Esophagus (tissue), 2 donors: ENCODE results near the gene GOLGA6C. TPM values are rescaled to one million over a fixed set of nuclear protein-coding genes. Genes with fewer than 3 reads are reported as not detected.
"Not testable (repeated sequence)": the region's sequence is repeated elsewhere in the genome, so short reads cannot be mapped to it uniquely, and the experiment has no call there.

Source experiments
- H3K27ac ChIP-seq, 2 donors: one replicate each; pipeline ENCODE4 v1.5.1; 2013; ENCODE audit warnings: low read depth in 2 of 2, mild to moderate bottlenecking in 2 of 2, inconsistent platforms in 1 of 2, low read length in 1 of 2, moderate library complexity in 1 of 2
- H3K27me3 ChIP-seq, 2 donors: one replicate each; pipeline ENCODE4 v1.6.1; 2013; ENCODE audit warnings: low read length in 2 of 2, control low read depth in 1 of 2, mild to moderate bottlenecking in 1 of 2; ENCODE audit not compliant: insufficient read depth in 2 of 2, control insufficient read depth in 1 of 2
- H3K36me3 ChIP-seq, 2 donors: one replicate each; pipeline ENCODE4 v1.6.1; 2013; ENCODE audit warnings: low read length in 1 of 2; ENCODE audit not compliant: control insufficient read depth in 2 of 2, insufficient read depth in 2 of 2
- H3K4me1 ChIP-seq, 2 donors: one replicate each; pipeline ENCODE4 v1.6.1; 2013; ENCODE audit warnings: low read length in 1 of 2; ENCODE audit not compliant: control insufficient read depth in 2 of 2, insufficient read depth in 2 of 2
- H3K4me3 ChIP-seq, 2 donors: one replicate each; pipeline ENCODE4 v1.5.1; 2013; ENCODE audit warnings: low read length in 2 of 2, mild to moderate bottlenecking in 2 of 2, low read depth in 1 of 2, moderate library complexity in 1 of 2
- H3K9me3 ChIP-seq, 2 donors: one replicate each; pipeline ENCODE4 v1.6.1; 2013; ENCODE audit warnings: mild to moderate bottlenecking in 2 of 2, low read depth in 1 of 2, low read length in 1 of 2, moderate library complexity in 1 of 2; ENCODE audit not compliant: control insufficient read depth in 2 of 2, insufficient read depth in 1 of 2
- WGBS, 2 donors: extraction: QIAGEN DNeasy Blood & Tissue Kit; methylation state at CpG; one replicate each; pipeline ENCODE4 v1.1.7; 2013; 5-methylcytosine and 5-hydroxymethylcytosine counted together
- polyA plus RNA-seq, 2 donors: library from polyadenylated mRNA; stranded (reverse); fragments of 200-250 nt; gene quantifications; one replicate each; pipeline ENCODE4 v1.2.3, GENCODE V29; 2013
- donor health status: healthy with polysubstance abuse.
- donor health status: Bipolar disorder and iron deficiency.

GOLGA6C gene
- polyA plus RNA-seq, 2 donors, result not detected

GRCh38 chr15:75248991-75249390, 9.1 kb upstream of the GOLGA6C start:
- not testable (repeated sequence) for H3K36me3 ChIP-seq, H3K4me1 ChIP-seq, H3K9me3 ChIP-seq, H3K4me3 ChIP-seq, H3K27ac ChIP-seq, H3K27me3 ChIP-seq
- 45 to 49% methylated on average over 6 of the region's 6 CpGs for WGBS, 2 donors

- 67 to 74% methylated on average over 4 of the region's 4 CpGs for WGBS, 2 donors
- peaks cover 0 to 4% of the 10 kb centered on the region in 2 donors for H3K27me3 ChIP-seq
- no peak overlapping the region for H3K4me3 ChIP-seq
These were observed 8.4 kb upstream of the GOLGA6C start for GRCh38 chr15:75249726-75250125.

GRCh38 chr15:75251343-75251742, 6.8 kb upstream of the GOLGA6C start:
- WGBS, 2 donors, result 46 to 54% methylated on average over 4 of the region's 4 CpGs
- H3K4me1 ChIP-seq, H3K27me3 ChIP-seq, H3K9me3 ChIP-seq, H3K4me3 ChIP-seq, H3K27ac ChIP-seq, H3K36me3 ChIP-seq: not testable (repeated sequence)

More at GRCh38 chr15:75249726-75250125, 8.4 kb upstream of the GOLGA6C start:
- no peak overlapping the region for H3K27ac ChIP-seq
- no peaks in the 10 kb centered on the region for H3K4me1 ChIP-seq
- H3K36me3 ChIP-seq, result no peaks in the 10 kb centered on the region
- no peaks in the 10 kb centered on the region for H3K9me3 ChIP-seq

- not testable (repeated sequence) for H3K4me1 ChIP-seq, H3K27ac ChIP-seq, H3K9me3 ChIP-seq, H3K36me3 ChIP-seq, H3K27me3 ChIP-seq, H3K4me3 ChIP-seq
- 83% methylated on average over 4 of the region's 4 CpGs for WGBS, 2 donors
These were observed 5.8 kb upstream of the GOLGA6C start for GRCh38 chr15:75252285-75252684.

- H3K4me1 ChIP-seq, H3K9me3 ChIP-seq, H3K4me3 ChIP-seq, H3K36me3 ChIP-seq, H3K27me3 ChIP-seq, H3K27ac ChIP-seq: not testable (repeated sequence)
- WGBS, 2 donors, result 75 to 76% methylated on average over 11 of the region's 16 CpGs
These were observed 648 bp downstream of the GOLGA6C start for GRCh38 chr15:75258620-75259343.

- H3K4me3 ChIP-seq, H3K27me3 ChIP-seq, H3K9me3 ChIP-seq, H3K4me1 ChIP-seq, H3K36me3 ChIP-seq, H3K27ac ChIP-seq: not testable (repeated sequence)
- WGBS, 2 donors, result no CpG with 5 or more reads among the region's 3 CpGs
These were observed 1.7 kb downstream of the GOLGA6C start for GRCh38 chr15:75259873-75260272.

GRCh38 chr15:75273751-75274359, 15.7 kb downstream of the GOLGA6C start:
- WGBS, 2 donors, result 94 to 95% methylated on average over 3 to 4 of the region's 8 CpGs
- not testable (repeated sequence) for H3K4me3 ChIP-seq, H3K36me3 ChIP-seq, H3K27ac ChIP-seq, H3K4me1 ChIP-seq, H3K27me3 ChIP-seq, H3K9me3 ChIP-seq

GRCh38 chr15:75274509-75275107, 16.5 kb downstream of the GOLGA6C start:
- H3K9me3 ChIP-seq, H3K27me3 ChIP-seq, H3K27ac ChIP-seq, H3K36me3 ChIP-seq, H3K4me1 ChIP-seq, H3K4me3 ChIP-seq: not testable (repeated sequence)
- 15 to 66% methylated on average over 2 to 5 of the region's 5 CpGs for WGBS, 2 donors

- H3K4me3 ChIP-seq, H3K36me3 ChIP-seq, H3K9me3 ChIP-seq, H3K4me1 ChIP-seq, H3K27ac ChIP-seq, H3K27me3 ChIP-seq: not testable (repeated sequence)
- 75 to 76% methylated on average over 3 of the region's 3 CpGs for WGBS, 2 donors
These were observed 17.5 kb downstream of the GOLGA6C start for GRCh38 chr15:75275617-75276016.

GRCh38 chr15:75278497-75278896, 20.4 kb downstream of the GOLGA6C start:
- not testable (repeated sequence) for H3K27ac ChIP-seq, H3K27me3 ChIP-seq, H3K9me3 ChIP-seq, H3K4me3 ChIP-seq, H3K36me3 ChIP-seq, H3K4me1 ChIP-seq
- WGBS, 2 donors, result 86% methylated on average over 1 of the region's 1 CpG; no CpG with 5 or more reads in 1 of the 2 donors
